A549 (cell line): ENCODE results near the gene ANO2.

Experiments used
- HDAC2 ChIP-seq: fragments of 200-600 bp; sonication (generic); IDR thresholded peaks from 2 replicates; pipeline ENCODE4 v1.6.1; 2016
- HOXA7 ChIP-seq: fragments of 250-450 bp; sonication (Bioruptor Pico); IDR thresholded peaks from 2 replicates; pipeline ENCODE4 v1.5.0; 2020; ENCODE audit warnings: mild to moderate bottlenecking, moderate library complexity
- MYC ChIP-seq: IDR thresholded peaks from 2 replicates; pipeline ENCODE4 v1.6.1; 2012; ENCODE audit warnings: mild to moderate bottlenecking, inconsistent platforms, low read length, improper control_type of control experiment, borderline replicate concordance
- NFE2L2 ChIP-seq: fragments of 150-350 bp; conservative IDR thresholded peaks from 2 replicates; pipeline ENCODE4 v1.6.1; 2014; ENCODE audit warnings: low read length
- PHF8 ChIP-seq: fragments of 200-600 bp; sonication (generic); IDR thresholded peaks from 2 replicates; pipeline ENCODE4 v1.6.1; 2016; ENCODE audit warnings: low read depth, mild to moderate bottlenecking, antibody characterized with exemption, moderate library complexity, borderline replicate concordance
- POLR2A ChIP-seq: IDR thresholded peaks from 2 replicates; pipeline ENCODE4 v1.6.1; 2012; ENCODE audit warnings: mild to moderate bottlenecking, low read length
- RFX5 ChIP-seq: fragments of 450-650 bp; IDR thresholded peaks from 2 replicates; pipeline ENCODE4 v1.7.1; 2014; ENCODE audit warnings: antibody characterized with exemption, mild to moderate bottlenecking, moderate library complexity
- SMC3 ChIP-seq: fragments of >200 bp; sonication (Bioruptor Twin); formaldehyde crosslinking; IDR thresholded peaks from 3 replicates; pipeline ENCODE4 v1.6.1; 2018; ENCODE audit warnings: inconsistent platforms
- TF ChIP-seq, protein P1 (sequence below): fragments of >200 bp; sonication (Bioruptor Twin); formaldehyde crosslinking; IDR thresholded peaks from 3 replicates; pipeline ENCODE4 v1.5.1; 2016
- TF ChIP-seq, protein P2 (sequence below): fragments of 150-350 bp; IDR thresholded peaks from 2 replicates; pipeline ENCODE4 v1.6.1; 2014; ENCODE audit warnings: low read depth, mild to moderate bottlenecking, low read length
- TF ChIP-seq, protein P3 (sequence below): IDR thresholded peaks from 2 replicates; pipeline ENCODE4 v1.6.1; 2012
- TF ChIP-seq, protein P4 (sequence below): fragments of 450-650 bp; IDR thresholded peaks from 2 replicates; pipeline ENCODE4 v1.6.1; 2014; ENCODE audit warnings: antibody characterized with exemption
- TF ChIP-seq, protein P5 (sequence below): fragments of 200-600 bp; sonication (generic); IDR thresholded peaks from 2 replicates; pipeline ENCODE4 v1.6.1; 2016; ENCODE audit warnings: antibody characterized with exemption, mild to moderate bottlenecking, moderate library complexity
- TF ChIP-seq, protein P6 (sequence below): fragments of 250-450 bp; sonication (Bioruptor Pico); IDR thresholded peaks from 2 replicates; pipeline ENCODE4 v1.5.0; 2021; ENCODE audit warnings: mild to moderate bottlenecking, moderate library complexity, borderline replicate concordance

DNA sequence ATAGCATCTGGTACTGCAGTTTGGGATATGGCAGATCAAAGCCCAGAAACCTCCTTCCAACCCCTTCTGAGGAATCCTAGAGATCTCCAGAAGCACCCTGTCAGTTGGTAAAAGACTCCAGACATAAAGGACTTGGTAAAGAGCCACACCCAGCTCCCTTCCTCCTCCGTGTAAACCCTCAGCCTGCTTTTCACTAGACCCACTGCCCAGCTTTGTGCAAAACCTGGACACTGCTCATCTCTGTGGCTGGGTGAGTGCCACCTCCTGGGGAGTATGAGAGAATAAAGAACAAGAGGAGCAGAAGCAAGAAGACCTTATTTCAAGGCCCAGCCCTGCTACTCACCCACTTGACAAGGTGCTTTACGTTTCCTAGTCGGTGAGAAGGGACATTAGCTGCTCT is 33.0 kb downstream of the ANO2 start:
- TF ChIP-seq HOXA7 (CRISPR knock-in tag) (no peak), SMC3 (no peak), MYC (no peak), PHF8 (no peak), POLR2A (no peak), RFX5 (no peak), HDAC2 (no peak), NFE2L2 (no peak)
- TF ChIP-seq, protein P1, sequence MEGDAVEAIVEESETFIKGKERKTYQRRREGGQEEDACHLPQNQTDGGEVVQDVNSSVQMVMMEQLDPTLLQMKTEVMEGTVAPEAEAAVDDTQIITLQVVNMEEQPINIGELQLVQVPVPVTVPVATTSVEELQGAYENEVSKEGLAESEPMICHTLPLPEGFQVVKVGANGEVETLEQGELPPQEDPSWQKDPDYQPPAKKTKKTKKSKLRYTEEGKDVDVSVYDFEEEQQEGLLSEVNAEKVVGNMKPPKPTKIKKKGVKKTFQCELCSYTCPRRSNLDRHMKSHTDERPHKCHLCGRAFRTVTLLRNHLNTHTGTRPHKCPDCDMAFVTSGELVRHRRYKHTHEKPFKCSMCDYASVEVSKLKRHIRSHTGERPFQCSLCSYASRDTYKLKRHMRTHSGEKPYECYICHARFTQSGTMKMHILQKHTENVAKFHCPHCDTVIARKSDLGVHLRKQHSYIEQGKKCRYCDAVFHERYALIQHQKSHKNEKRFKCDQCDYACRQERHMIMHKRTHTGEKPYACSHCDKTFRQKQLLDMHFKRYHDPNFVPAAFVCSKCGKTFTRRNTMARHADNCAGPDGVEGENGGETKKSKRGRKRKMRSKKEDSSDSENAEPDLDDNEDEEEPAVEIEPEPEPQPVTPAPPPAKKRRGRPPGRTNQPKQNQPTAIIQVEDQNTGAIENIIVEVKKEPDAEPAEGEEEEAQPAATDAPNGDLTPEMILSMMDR = no peak
- TF ChIP-seq, protein P2, sequence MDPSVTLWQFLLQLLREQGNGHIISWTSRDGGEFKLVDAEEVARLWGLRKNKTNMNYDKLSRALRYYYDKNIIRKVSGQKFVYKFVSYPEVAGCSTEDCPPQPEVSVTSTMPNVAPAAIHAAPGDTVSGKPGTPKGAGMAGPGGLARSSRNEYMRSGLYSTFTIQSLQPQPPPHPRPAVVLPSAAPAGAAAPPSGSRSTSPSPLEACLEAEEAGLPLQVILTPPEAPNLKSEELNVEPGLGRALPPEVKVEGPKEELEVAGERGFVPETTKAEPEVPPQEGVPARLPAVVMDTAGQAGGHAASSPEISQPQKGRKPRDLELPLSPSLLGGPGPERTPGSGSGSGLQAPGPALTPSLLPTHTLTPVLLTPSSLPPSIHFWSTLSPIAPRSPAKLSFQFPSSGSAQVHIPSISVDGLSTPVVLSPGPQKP = no peak
- TF ChIP-seq, protein P3, sequence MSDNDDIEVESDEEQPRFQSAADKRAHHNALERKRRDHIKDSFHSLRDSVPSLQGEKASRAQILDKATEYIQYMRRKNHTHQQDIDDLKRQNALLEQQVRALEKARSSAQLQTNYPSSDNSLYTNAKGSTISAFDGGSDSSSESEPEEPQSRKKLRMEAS = no peak
- TF ChIP-seq, protein P4, sequence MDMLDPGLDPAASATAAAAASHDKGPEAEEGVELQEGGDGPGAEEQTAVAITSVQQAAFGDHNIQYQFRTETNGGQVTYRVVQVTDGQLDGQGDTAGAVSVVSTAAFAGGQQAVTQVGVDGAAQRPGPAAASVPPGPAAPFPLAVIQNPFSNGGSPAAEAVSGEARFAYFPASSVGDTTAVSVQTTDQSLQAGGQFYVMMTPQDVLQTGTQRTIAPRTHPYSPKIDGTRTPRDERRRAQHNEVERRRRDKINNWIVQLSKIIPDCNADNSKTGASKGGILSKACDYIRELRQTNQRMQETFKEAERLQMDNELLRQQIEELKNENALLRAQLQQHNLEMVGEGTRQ = no peak
- TF ChIP-seq, protein P5, sequence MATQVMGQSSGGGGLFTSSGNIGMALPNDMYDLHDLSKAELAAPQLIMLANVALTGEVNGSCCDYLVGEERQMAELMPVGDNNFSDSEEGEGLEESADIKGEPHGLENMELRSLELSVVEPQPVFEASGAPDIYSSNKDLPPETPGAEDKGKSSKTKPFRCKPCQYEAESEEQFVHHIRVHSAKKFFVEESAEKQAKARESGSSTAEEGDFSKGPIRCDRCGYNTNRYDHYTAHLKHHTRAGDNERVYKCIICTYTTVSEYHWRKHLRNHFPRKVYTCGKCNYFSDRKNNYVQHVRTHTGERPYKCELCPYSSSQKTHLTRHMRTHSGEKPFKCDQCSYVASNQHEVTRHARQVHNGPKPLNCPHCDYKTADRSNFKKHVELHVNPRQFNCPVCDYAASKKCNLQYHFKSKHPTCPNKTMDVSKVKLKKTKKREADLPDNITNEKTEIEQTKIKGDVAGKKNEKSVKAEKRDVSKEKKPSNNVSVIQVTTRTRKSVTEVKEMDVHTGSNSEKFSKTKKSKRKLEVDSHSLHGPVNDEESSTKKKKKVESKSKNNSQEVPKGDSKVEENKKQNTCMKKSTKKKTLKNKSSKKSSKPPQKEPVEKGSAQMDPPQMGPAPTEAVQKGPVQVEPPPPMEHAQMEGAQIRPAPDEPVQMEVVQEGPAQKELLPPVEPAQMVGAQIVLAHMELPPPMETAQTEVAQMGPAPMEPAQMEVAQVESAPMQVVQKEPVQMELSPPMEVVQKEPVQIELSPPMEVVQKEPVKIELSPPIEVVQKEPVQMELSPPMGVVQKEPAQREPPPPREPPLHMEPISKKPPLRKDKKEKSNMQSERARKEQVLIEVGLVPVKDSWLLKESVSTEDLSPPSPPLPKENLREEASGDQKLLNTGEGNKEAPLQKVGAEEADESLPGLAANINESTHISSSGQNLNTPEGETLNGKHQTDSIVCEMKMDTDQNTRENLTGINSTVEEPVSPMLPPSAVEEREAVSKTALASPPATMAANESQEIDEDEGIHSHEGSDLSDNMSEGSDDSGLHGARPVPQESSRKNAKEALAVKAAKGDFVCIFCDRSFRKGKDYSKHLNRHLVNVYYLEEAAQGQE = no peak
- TF ChIP-seq, protein P6, sequence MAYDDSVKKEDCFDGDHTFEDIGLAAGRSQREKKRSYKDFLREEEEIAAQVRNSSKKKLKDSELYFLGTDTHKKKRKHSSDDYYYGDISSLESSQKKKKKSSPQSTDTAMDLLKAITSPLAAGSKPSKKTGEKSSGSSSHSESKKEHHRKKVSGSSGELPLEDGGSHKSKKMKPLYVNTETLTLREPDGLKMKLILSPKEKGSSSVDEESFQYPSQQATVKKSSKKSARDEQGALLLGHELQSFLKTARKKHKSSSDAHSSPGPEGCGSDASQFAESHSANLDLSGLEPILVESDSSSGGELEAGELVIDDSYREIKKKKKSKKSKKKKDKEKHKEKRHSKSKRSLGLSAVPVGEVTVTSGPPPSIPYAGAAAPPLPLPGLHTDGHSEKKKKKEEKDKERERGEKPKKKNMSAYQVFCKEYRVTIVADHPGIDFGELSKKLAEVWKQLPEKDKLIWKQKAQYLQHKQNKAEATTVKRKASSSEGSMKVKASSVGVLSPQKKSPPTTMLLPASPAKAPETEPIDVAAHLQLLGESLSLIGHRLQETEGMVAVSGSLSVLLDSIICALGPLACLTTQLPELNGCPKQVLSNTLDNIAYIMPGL = no peak
